H9 (cell line): ENCODE measurements around the gene SLC12A8. TPM values are rescaled to one million over a fixed set of nuclear protein-coding genes. Genes with fewer than 3 reads are reported as not detected.

Experiments
- DNase-seq: peaks from one replicate; pipeline ENCODE4 v3.0.0-alpha.2; 2017
- H2AFZ ChIP-seq: one replicate; pipeline ENCODE4 v1.6.1; 2013; ENCODE audit warnings: mild to moderate bottlenecking, low read length, control low read depth, moderate library complexity
- H2AK5ac ChIP-seq: 2 replicates; pipeline ENCODE4 v1.6.1; 2013; ENCODE audit warnings: low read length, control low read depth, mixed read lengths; ENCODE audit not compliant: insufficient read length
- H2BK120ac ChIP-seq: one replicate; pipeline ENCODE4 v1.6.1; 2013; ENCODE audit warnings: low read depth, mild to moderate bottlenecking, low read length, control low read depth, inconsistent platforms; ENCODE audit not compliant: poor library complexity, severe bottlenecking
- H2BK12ac ChIP-seq: 2 replicates; pipeline ENCODE4 v1.6.1; 2013; ENCODE audit warnings: low read length, control low read depth, mixed read lengths, low read depth; ENCODE audit not compliant: insufficient read length
- H2BK15ac ChIP-seq: 2 replicates; pipeline ENCODE4 v1.6.1; 2013; ENCODE audit warnings: low read depth, low read length, control low read depth
- H2BK20ac ChIP-seq: one replicate; pipeline ENCODE4 v1.6.1; 2013; ENCODE audit warnings: low read depth, mild to moderate bottlenecking, low read length, control low read depth, inconsistent platforms; ENCODE audit not compliant: poor library complexity, severe bottlenecking
- H2BK5ac ChIP-seq: 2 replicates; pipeline ENCODE4 v1.6.1; 2013; ENCODE audit warnings: low read length, control low read depth, mixed read lengths; ENCODE audit not compliant: insufficient read length
- H3K14ac ChIP-seq: 2 replicates; pipeline ENCODE4 v1.6.1; 2013; ENCODE audit warnings: low read length, control low read depth; ENCODE audit not compliant: insufficient read depth
- H3K18ac ChIP-seq: 2 replicates; pipeline ENCODE4 v1.6.1; 2013; ENCODE audit warnings: low read depth, mild to moderate bottlenecking, mixed read lengths, low read length, control low read depth; ENCODE audit not compliant: insufficient read length
- H3K23ac ChIP-seq: 2 replicates; pipeline ENCODE4 v1.6.1; 2013; ENCODE audit warnings: low read length, control low read depth, mixed read lengths, low read depth; ENCODE audit not compliant: insufficient read length
- H3K23me2 ChIP-seq: 2 replicates; pipeline ENCODE4 v1.6.1; 2013; ENCODE audit warnings: low read depth, mild to moderate bottlenecking, mixed read lengths, low read length, control low read depth; ENCODE audit not compliant: insufficient read length, poor library complexity, severe bottlenecking
- H3K27ac ChIP-seq: 2 replicates; pipeline ENCODE4 v1.5.1; 2013; ENCODE audit warnings: low read length, control low read depth, mixed read lengths, low read depth; ENCODE audit not compliant: insufficient read length
- H3K27me3 ChIP-seq: 2 replicates; pipeline ENCODE4 v1.6.1; 2013; ENCODE audit warnings: low read length, control low read depth, inconsistent platforms; ENCODE audit not compliant: insufficient read depth
- H3K4ac ChIP-seq: 2 replicates; pipeline ENCODE4 v1.6.1; 2013; ENCODE audit warnings: low read depth, mild to moderate bottlenecking, control low read depth, inconsistent platforms, low read length, moderate library complexity
- H3K4me1 ChIP-seq: 2 replicates; pipeline ENCODE4 v1.6.1; 2013; ENCODE audit warnings: low read length, control low read depth, inconsistent platforms; ENCODE audit not compliant: insufficient read depth
- H3K4me2 ChIP-seq: 2 replicates; pipeline ENCODE4 v1.6.1; 2013; ENCODE audit warnings: low read length, control low read depth, mixed read lengths; ENCODE audit not compliant: insufficient read length, insufficient read depth
- H3K56ac ChIP-seq: 2 replicates; pipeline ENCODE4 v1.6.1; 2013; ENCODE audit warnings: low read depth, mild to moderate bottlenecking, mixed read lengths, low read length, control low read depth; ENCODE audit not compliant: insufficient read length
- H3K79me1 ChIP-seq: 2 replicates; pipeline ENCODE4 v1.6.1; 2013; ENCODE audit warnings: low read depth, mild to moderate bottlenecking, moderate library complexity, low read length, control low read depth, inconsistent platforms; ENCODE audit not compliant: insufficient read depth, poor library complexity, severe bottlenecking
- H3K79me2 ChIP-seq: 2 replicates; pipeline ENCODE4 v1.6.1; 2013; ENCODE audit warnings: low read length, control low read depth, inconsistent platforms; ENCODE audit not compliant: insufficient read depth
- H3K9ac ChIP-seq: 2 replicates; pipeline ENCODE4 v1.6.1; 2013; ENCODE audit warnings: low read length, control low read depth, mixed read lengths; ENCODE audit not compliant: insufficient read length; ENCODE audit errors: extremely low read depth
- H3K9me3 ChIP-seq: one replicate; pipeline ENCODE4 v1.6.1; 2013; ENCODE audit warnings: low read depth, low read length, inconsistent platforms; ENCODE audit not compliant: control insufficient read depth
- H3T11ph ChIP-seq: one replicate; pipeline ENCODE4 v1.6.1; 2013; ENCODE audit warnings: mild to moderate bottlenecking, low read length, control low read depth, inconsistent platforms
- H4K20me1 ChIP-seq: one replicate; pipeline ENCODE4 v1.6.1; 2013; ENCODE audit not compliant: control insufficient read depth, insufficient read length, insufficient read depth
- H4K5ac ChIP-seq: 2 replicates; pipeline ENCODE4 v1.6.1; 2013; ENCODE audit warnings: low read depth, mild to moderate bottlenecking, mixed read lengths, low read length, control low read depth; ENCODE audit not compliant: insufficient read length
- H4K8ac ChIP-seq: replicated peaks from 2 replicates; pipeline ENCODE4 v1.6.1; 2013; ENCODE audit warnings: low read length, control low read depth, mixed read lengths, low read depth; ENCODE audit not compliant: insufficient read length
- H4K91ac ChIP-seq: 2 replicates; pipeline ENCODE4 v1.6.1; 2013; ENCODE audit warnings: low read depth, mild to moderate bottlenecking, moderate library complexity, mixed read lengths, low read length, control low read depth; ENCODE audit not compliant: insufficient read length
- H3K27ac Mint-ChIP-seq, 3 experiments: 2 replicates in 2 of 3; 3 replicates in 1 of 3; pipeline ENCODE4 v1.8.0; 2020 to 2021; ENCODE audit warnings: mixed read lengths in 3 of 3, mild to moderate bottlenecking in 1 of 3, moderate library complexity in 1 of 3
- H3K27me3 Mint-ChIP-seq: 2 replicates; pipeline ENCODE4 v1.8.0; 2021; ENCODE audit warnings: low read depth, mild to moderate bottlenecking, moderate library complexity, mixed read lengths
- H3K36me3 Mint-ChIP-seq, 3 experiments: 2 replicates in 2 of 3; 3 replicates in 1 of 3; pipeline ENCODE4 v1.8.0; 2020 to 2021; ENCODE audit warnings: low read depth in 3 of 3, mixed read lengths in 3 of 3; ENCODE audit not compliant: insufficient read depth in 1 of 3
- H3K4me1 Mint-ChIP-seq, 2 experiments: 2 replicates each; pipeline ENCODE4 v1.8.0; 2020; ENCODE audit warnings: mixed read lengths in 2 of 2
- H3K4me3 Mint-ChIP-seq, 2 experiments: 2 replicates in 1 of 2; 3 replicates in 1 of 2; pipeline ENCODE4 v1.8.0; 2020 to 2021; ENCODE audit warnings: mild to moderate bottlenecking in 2 of 2, mixed read lengths in 2 of 2, moderate library complexity in 1 of 2
- H3K9me3 Mint-ChIP-seq, 2 experiments: 2 replicates in 1 of 2; 3 replicates in 1 of 2; pipeline ENCODE4 v1.8.0; 2020; ENCODE audit warnings: mild to moderate bottlenecking in 2 of 2, mixed read lengths in 2 of 2, moderate library complexity in 1 of 2
- WGBS: extraction: QIAGEN DNeasy Blood & Tissue Kit; methylation state at CpG from one replicate; pipeline ENCODE4 v1.1.7; 2013; ENCODE audit warnings: missing lambda C conversion rate, low lambda C conversion rate, mixed read lengths; ENCODE audit not compliant: insufficient read length; ENCODE audit errors: extremely low coverage; 5-methylcytosine and 5-hydroxymethylcytosine counted together
- total RNA-seq: library from RNA; stranded (reverse); gene quantifications from 2 replicates; pipeline ENCODE4 v1.2.1, GENCODE V29; 2021
- TF ChIP-seq, protein P1 (sequence below): fragments of 200-600 bp; sonication (generic); conservative IDR thresholded peaks from 3 replicates; pipeline ENCODE4 v1.8.0; 2021; ENCODE audit warnings: antibody characterized with exemption, mild to moderate bottlenecking

The SLC12A8 gene
- total RNA-seq, 1 experiment from 2014 or later = 8.2 TPM

DNA sequence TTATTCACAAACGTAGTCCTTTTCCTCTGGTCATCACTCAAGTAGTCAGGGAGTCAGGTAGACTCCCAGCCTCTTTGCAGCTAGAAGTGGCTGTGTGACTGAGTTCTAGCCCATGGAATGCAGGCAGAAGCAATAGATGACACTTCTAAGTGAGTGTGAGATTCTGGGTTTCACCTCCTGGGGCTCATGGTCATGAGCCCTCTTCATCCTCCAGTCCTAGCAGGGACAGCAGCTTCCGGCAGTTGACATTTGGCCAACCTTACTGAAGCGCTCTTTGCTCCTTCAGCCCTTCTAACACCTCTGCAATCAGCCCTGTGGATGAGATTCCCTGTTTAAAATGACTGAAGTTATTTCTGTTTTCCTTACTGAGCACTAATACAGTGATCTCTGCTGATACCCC, 21.8 kb downstream of the SLC12A8 start:
- Histone ChIP-seq H3K9me3 (no peaks in the 10 kb centered on the region), H3K27me3 (no peaks in the 10 kb centered on the region), H3K14ac (no peak overlapping the region), H3K23me2 (no peaks in the 10 kb centered on the region), H4K91ac (no peak overlapping the region), H3K4ac (no peak overlapping the region), H4K8ac (no peak overlapping the region), H4K5ac (no peak overlapping the region), H3K18ac (no peak overlapping the region), H3K9ac (no peak overlapping the region), H2BK15ac (no peak overlapping the region), H3T11ph (no peak overlapping the region), H2BK20ac (no peak overlapping the region), H4K20me1 (no peaks in the 10 kb centered on the region), H3K4me1 (peaks cover 15% of the 10 kb centered on the region), H2AFZ (no peak overlapping the region), H3K79me1 (no peaks in the 10 kb centered on the region), H2BK12ac (no peak overlapping the region), H3K4me2 (no peak overlapping the region), H3K79me2 (no peaks in the 10 kb centered on the region), H2BK5ac (no peak overlapping the region), H3K56ac (no peak overlapping the region), H3K27ac (no peak overlapping the region), H3K23ac (no peak overlapping the region), H2BK120ac (no peak overlapping the region), H2AK5ac (no peak overlapping the region)
- DNase-seq = no peak
- Mint-ChIP-seq H3K27ac (no peak overlapping the region; a peak in 1 of 7 replicates), H3K4me3 (no peak overlapping the region), H3K4me1 (peaks cover 71 to 72% of the 10 kb centered on the region in 2 experiments), H3K27me3 (no peaks in the 10 kb centered on the region), H3K9me3 (peaks cover 0 to 3% of the 10 kb centered on the region in 2 experiments; a peak in 2 of 5 replicates), H3K36me3 (peaks cover 14 to 18% (median 17%) of the 10 kb centered on the region in 3 experiments)
- no CpG with 5 or more reads among the region's 3 CpGs for WGBS
- TF ChIP-seq, protein P1, sequence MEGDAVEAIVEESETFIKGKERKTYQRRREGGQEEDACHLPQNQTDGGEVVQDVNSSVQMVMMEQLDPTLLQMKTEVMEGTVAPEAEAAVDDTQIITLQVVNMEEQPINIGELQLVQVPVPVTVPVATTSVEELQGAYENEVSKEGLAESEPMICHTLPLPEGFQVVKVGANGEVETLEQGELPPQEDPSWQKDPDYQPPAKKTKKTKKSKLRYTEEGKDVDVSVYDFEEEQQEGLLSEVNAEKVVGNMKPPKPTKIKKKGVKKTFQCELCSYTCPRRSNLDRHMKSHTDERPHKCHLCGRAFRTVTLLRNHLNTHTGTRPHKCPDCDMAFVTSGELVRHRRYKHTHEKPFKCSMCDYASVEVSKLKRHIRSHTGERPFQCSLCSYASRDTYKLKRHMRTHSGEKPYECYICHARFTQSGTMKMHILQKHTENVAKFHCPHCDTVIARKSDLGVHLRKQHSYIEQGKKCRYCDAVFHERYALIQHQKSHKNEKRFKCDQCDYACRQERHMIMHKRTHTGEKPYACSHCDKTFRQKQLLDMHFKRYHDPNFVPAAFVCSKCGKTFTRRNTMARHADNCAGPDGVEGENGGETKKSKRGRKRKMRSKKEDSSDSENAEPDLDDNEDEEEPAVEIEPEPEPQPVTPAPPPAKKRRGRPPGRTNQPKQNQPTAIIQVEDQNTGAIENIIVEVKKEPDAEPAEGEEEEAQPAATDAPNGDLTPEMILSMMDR = no peak
